Anterior cingulate cortex (tissue), 58 donors: Measurements from ENCODE around the gene PCP2.

Experiments used
- DNase-seq, 58 donors: peaks; one replicate each; lab custom pipeline; 2025; lab: John Stamatoyannopoulos, UW

The PCP2 gene

DNA sequence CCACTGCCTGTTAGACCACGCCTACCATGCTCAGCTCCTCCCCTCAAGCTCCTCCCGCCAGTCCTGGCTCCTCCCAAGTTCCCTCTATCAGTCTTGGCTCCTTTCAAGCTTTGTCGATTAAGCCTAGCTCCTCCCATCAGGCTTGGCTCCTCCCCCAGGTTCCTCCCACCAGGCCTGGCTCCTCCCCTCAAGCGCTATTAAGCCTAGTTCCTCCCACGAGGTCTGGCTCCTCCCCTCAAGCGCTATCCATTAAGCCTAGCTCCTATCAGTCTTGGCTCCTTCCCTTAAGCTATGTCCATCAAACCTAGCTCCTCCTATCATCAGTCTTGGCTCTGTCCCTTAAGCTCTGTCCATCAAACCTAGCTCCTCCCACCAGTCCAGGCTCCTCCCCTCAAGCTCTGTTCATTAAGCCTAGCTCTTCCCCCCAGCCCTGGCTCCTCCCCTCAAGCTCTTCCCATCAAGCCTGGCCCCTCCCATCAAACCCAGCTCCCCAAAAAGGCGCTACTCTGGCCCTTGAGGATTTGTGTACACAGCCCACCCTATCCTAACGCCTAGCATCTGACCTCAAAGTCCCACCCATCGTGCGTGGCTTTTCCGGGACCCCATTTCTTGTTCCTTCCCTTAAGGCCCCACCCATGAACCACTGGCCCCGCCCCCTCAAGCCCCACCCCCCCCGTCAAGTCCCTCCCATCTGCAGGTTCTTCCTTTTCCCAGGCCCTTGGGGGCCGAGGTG is 27.9 kb downstream of the PCP2 start:
- DNase-seq = no peak

DNA sequence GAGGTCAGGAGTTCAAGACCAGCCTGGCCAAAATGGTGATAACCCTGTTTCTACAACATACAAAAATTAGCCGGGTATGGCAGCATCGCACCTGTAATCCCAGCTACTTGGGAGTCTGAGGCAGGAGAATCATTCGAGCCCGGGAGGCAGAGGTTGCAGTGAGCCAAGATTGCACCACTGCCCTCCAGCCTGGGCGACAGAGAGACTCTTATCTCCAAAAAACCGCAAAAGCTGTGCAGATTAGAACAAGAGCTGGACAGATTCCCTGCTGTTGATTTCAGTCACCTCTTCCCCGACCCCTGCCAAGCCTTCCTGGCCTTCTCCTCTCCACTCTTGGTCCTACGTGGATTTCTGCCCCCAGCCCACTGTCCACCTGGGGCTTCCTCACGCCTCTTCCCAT is 29.6 kb downstream of the PCP2 start:
- DNase-seq = no peak

DNA sequence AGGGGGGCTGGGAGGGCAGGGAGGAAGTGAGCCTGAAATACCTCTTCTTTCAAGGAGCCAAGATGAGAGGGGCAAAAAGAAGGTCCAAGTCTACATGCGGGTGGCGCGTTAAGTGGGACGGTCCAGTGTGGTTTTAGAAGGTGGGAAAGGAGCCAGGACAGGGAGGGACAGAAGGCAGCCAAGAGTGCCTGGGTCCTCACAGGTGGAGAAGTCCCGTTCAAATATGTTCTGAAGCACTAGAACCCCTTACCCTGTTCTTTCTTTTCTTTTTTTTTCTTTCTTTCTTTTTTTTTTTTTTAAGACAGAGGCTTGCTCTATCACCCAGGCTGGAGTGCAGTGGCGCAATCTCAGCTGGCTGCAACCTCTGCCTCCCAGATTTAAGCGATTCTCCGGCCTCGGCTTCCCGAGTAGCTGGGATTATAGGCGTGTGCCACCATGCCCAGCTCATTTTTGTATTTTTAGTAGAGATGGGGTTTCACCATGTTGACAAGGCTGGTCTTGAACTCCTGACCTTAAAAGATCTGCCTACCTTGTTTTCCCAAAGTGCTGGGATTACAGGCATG is 30.5 kb downstream of the PCP2 start:
- no peak for DNase-seq

DNA sequence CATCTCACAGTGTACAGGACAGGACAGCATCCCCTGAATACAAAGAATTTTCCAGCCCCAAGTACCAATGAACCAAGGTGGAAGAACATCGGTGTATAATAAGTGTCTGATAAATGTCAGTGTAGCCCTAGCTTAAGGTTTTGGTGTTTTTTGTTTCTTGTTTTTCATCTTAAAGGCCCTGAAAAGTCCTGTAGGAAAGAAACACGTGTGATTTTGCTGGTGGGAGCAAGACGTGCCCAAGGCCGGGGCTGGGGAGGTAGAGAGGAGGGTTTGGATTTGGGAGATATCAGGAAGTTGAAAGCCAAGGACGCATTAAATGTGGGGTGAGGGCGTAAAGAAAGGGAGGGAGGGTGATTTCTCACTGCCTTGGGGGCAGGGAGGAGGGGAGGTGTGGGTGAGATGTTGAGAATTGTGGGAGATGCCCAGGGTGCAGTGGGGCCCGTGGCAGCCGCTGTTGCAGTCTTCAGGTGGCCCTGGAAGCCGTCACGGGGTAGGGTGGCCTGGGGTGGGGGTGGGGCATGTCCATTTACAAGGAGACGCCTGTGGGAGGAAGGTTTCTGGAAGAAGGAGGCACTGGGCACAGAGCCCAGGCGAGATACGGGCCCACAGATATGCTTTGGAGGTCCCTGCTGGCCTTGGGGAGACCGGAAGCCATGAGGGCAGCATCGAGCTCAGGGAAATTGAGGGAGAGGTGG is 31.1 kb downstream of the PCP2 start:
- no peak for DNase-seq

DNA sequence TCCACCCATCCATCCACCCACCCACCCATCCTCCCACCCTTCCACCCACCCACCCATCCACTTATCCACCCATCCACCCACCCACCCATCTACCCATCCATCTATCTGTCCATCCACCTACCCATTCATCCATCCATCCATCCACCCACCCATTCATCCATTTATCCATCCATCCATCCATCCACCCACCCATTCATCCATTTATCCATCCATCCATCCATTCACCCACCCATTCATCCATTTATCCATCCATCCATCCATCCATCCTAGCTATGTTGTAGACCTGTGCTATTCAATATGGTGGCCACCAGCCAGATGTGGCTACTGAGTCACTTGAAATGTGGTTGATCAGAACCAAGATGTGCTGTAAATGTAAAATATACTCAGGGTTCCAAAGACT is 32.8 kb downstream of the PCP2 start:
- DNase-seq = no peak

DNA sequence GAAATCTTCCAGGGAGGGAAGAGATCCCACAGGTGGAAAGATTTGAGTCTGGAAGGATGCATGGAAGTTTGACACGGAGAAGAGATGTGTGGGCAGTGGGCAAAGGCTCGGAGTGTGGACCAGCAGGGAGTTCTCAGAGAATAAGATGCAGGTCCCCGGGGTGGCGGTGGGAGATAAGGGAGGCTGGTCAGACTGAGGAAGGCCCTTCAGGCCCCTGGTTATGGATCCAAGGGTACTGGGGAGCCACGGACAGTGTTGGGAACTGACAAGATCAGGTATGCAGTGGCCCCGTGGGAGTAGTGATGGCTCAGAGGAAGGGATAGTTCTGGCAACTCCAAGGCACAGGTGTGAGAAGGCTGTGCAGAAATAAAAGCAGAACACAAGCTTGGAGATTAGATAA is 35.3 kb downstream of the PCP2 start:
- DNase-seq = no peak

DNA sequence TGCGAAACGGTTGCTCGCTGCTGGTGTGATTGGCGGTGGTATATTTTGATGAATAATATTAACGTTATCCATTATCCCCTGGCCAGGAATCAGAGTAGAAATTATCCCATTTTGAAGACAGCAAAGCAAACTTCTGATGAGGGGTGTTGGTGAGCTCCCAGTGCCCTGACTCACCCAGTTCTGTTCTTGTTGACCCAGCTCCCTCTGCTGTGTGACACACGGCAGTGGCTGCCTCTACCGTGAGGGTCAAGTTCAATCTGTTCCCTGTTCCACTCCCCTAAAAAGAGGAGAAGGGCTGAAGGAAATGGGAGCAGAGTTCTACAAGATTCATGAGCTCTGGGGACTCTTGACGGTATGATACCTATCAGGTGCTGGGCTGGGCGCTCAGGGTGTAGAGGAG is 35.8 kb downstream of the PCP2 start:
- no peak for DNase-seq

DNA sequence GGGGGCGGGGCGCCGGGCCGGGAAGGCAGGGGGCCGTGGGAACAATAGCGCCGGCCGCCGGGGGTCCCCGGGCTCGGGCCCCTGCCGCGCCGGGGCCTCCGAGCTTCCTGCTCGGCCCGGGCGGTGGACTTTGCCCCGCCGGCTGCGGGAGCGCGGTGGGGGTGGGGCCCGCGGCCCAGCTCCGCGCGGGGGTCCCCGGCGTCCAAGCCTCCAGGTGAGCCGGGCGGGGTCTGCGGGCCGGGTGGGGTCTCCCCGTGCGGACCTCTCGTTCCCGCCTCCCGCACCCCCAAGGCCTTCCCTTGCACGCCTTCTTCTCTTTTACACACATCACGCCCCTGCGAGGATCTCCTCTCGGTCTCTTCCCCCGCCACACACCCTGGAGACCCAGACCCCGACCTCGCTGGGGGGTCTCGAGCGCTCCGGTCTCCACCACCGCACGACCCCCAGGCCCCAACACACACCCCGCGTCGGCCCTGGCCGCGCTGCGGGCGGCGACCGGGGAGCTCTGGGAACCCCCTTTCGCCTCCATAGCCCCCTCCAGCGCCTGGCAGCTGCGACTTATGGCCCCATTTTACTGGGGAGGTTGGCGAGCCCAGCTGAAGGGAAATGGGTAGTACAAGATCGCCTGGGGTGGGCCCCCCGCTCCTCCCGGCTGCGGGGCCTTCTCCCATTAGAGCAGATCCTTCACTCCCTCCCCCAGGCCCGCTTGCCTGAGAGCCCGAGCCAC is 37.1 kb downstream of the PCP2 start:
- peak in 2 of 58 donors; percentile 4 to 9 for DNase-seq

DNA sequence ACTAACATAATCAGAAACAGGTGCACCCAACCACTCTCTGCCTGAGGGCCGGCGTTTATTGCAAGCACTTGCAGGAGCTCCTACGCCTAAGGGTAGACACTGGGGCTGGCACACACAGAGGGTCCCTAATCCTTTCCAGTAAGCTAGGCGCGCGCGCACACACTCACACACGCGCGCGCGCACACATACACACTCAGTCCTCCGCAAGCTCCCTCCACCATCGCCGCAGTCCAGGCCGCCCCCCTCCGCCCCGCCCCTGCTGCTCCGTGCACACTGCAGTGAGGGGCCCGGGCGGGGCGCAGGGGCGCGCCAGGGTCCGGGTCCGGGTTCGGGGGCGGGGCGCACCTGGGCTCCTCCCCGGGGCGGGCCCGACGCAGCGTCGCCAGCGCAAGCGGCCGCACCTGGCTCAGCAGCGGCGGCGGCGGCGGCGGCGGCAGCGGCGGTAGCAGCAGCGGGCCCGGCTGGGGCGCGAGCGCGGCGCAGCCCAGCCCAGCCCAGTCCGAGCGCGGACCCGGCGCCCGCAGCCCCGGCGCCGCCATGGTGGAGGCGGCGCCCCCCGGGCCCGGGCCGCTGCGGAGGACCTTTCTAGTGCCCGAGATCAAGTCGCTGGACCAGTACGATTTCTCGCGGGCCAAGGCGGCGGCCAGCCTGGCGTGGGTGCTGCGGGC is 37.9 kb downstream of the PCP2 start, which contains the start of gene CAMSAP3:
Gene CAMSAP3 (plus strand): TSS at position 398 of the 668 bp plus-strand sequence. CDS start 140 bp downstream, at position 538.
- peak in 18 of 58 donors; percentile 3 to 59 (median 26) for DNase-seq

DNA sequence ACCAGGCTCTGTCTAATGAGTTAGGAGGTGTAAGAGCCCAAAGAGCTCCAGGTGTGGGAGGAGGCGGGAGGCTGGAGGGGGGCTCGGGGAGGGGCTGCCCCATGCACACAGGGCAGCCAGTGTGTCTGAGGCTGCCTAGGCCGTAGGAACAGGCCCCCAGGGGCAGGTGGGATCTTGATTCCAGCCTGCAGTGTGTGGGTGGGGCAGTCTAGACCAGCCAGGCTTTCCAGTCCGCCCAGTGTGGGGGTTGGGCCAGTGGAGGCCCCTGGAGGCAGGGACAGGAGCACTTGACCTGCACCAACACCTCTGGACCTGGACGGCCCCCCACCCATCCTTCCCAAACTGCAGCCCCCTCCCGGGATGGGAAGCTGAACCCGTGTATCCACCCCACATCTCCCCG is 43.3 kb downstream of the PCP2 start:
- DNase-seq = no peak

DNA sequence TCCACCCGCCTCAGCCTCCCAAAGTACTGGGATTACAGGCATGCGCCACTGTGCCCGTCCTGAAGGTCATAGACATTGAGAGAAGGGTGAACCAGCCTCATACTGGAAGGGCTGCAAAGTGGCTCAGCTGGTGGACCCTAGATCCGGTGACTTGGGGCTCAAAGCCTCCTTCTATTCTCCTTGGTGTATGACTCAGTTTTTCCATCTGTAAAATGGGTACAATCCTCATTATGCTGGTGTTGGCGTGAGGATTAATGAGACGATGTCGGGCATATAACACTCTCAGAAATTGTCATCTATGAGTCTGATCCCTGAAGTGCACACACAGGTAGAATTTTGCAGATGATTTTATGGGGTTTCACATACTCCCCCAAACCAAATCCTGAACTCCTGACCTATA is 43.7 kb downstream of the PCP2 start:
- no peak for DNase-seq

DNA sequence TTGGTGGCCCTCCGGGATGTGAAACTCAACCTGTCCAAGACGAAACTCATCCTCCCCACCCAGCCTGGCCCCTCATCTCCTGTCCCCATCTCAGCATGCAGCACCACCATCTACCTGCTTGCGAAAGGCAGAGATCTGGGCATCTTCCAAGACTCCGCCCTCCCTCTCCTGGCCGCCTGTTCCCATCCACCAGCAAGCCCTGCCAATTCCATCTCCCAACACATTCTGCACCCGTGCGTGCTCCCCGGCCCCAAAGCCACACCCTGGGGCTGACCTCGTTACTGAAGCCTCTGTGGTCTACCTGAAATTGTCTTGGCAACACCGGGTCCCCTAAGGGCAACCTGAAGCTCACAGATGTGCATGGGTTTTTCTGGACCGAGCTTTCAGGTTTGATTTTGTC is 51.1 kb downstream of the PCP2 start:
- DNase-seq = no peak
